HG03039 (cell line): ENCODE data around the gene COL21A1.

Source experiments
- ATAC-seq: cut with Tn5 transposase; IDR thresholded peaks from one replicate; pipeline ENCODE4 v1.9.1; 2021; ENCODE audit warnings: mild to moderate bottlenecking, moderate library complexity; ENCODE audit not compliant: unreplicated experiment

Gene COL21A1

DNA sequence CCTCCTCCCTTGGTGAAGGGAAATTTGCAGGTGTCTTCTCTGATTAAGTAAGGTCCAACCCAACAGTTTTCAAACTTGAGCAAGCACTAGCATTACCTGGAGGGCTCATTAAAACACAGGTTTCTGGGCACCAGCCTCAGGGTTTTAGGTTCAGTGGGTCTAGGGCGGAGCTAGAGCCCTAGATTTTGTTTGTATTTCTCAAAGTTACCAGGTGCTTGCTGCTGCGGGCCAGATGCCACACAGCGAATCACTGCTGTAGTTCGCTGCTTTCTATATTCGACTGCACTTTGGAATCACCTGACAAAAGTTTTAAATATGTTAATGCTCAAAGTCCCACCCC lies 869 bp downstream of the COL21A1 start:
- ATAC-seq, result no peak

DNA sequence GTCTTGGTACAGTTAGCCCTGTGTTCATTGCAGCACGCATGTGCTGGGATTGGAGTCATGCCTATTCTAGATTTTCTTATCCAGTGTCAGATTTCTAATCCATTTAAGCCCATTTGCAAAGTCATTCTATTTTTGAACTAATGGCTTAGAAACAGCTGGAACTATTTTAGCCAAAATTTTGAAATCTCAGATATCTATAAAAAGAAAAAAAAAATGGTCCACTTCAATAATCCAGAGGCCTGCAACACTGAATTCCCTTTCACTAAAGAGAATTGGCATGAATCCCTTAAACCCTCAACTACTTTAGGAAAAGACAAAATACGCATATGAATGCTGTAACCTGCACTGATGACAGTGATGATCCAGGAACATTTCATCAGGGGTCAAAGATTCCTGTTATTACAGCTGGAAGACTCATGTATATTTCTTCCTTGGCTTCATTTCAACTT lies 1.5 kb downstream of the COL21A1 start:
- no peak for ATAC-seq

DNA sequence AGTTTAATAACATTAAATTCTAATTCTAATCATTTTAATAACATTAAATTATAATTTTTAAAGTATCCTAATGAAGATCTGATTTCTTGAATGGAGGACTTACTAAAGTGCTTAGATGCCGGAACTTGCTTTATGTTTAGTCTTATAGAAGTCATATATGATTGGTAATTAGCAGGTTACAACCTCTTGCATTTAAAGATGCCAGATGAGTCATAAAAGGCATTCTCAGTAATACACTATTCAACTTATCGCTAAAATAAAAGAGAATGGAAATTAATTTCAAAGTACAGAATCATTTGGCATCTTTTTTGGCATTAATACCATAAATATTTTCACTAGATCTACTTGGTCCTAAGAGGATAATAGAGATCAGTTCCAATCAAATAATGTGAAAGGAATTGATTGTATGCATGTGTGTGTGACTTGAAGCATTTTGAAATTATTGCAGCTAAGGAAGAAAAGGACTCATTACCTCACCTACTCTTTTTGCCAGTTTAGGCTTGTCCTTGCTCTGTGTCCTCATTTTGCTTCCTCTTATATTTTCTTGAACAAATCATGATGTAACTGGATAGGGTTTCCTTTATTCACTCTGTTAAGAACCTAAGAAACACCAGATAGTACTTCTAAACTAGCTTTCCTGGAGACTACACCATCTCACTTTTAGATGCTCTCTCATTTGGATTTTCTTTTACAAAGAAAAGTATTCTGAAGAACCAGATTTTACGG lies 2.7 kb downstream of the COL21A1 start:
- ATAC-seq, result no peak

DNA sequence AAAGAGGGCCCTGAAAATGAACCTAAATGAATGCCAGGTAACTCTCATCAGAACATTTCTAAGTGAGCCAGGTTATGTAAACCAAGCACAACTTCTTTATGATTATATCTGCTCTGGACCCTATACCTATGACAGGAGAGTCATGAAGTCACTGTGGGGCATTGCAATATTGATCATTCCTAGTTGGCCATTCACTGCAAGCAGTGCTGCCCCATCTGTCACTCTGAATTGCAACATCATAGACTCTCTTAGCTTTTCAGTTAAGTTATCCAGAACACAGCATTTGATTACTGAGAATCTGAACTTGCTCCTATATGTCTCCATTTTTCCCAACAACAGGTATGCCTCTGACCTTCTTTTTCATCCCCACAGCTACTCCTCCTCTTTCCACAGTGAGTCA lies 3.3 kb downstream of the COL21A1 start:
- ATAC-seq, result no peak

DNA sequence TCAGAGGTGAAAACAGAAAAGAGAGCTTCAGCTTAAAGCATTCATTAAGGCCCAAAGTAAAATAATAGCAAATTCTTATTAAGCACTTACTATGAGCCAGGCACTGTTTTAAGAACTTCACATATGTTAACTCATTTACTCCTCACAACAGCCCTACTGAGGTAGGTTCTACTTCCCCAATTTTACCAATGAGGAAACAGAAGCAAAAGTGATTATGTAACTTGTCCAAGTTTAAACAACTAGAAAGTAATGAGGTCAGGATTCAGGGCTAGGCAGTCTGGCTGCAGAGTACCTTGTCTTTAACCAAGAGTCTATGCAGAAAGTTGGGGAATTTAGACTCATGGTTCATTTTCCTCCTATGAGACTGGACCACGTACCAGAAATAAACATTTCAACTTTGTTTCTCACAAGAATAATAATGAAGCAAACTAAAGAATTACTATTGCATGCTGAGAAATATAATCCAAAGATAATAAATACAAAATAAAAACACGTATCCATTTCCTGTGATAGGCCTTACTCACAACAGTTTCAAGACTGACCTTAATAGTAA lies 3.8 kb downstream of the COL21A1 start:
- ATAC-seq, result no peak

DNA sequence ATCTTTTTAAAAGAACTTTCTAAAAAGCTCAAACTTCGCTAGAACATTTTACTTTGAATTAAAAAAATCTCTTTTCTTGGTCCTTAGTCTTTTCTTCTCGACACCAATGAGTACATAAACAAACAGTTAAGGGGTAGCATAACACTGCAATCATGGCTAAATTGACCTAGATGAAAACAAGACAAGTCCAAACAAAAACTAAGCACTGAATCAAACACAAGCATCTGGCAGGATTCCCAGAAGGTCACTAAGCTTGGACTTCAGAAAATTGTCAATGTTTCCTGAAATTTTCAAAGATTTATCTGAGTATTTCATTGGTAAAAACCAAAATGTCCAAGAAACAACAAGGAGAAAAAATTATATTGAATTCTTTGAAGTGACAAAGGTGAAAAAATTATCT lies 5.0 kb downstream of the COL21A1 start:
- no peak for ATAC-seq

DNA sequence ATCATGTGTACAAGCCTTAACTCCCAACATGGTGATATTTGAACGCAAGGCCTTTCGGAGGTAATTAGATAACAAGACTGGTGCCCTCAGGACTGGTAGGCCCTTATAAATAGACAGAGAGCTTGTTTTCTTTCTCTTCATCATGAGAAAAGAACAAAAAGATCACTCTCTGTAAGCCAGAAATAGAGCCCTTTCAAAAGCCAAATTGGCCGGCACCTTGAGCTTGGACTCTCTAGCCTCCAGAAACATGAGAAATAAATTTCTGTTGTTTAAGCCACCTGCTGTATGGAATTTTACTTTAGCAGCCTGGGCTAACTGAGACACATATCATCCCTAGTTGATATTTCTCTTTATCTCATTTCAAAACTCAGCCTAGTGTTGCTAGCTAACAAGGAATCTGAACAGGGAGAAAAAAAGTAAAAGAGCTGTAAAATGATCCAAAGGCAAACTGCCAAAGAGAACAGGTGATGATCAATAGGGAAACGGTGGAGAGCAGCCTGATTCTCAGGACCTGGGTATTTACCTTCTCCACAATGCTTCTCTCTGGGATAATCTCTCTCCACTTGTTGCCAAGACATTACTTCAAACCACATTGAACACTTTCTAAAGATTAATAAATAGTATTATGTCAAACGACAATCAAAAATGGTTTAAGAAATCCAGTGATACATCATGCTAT lies 6.1 kb downstream of the COL21A1 start:
- ATAC-seq, result no peak

DNA sequence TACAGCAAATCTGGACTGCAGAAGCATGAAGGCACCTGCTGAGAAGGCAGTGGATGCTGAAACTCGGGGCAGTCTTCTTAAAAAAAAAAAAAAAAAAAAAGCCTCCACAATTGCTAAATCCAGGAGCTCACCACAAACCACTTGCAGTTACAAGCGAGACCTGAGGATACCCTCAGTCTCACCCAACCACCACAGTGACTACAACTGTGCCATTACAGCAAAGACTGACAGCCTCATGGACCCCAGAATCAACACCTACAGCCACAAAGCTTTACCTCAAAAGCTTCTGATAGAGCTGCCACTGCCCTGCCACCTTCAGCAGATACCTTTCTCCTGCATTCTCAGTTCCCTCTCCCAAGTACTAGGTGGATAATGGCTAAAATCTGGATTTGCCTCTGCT lies 9.0 kb downstream of the COL21A1 start:
- ATAC-seq, result no peak

DNA sequence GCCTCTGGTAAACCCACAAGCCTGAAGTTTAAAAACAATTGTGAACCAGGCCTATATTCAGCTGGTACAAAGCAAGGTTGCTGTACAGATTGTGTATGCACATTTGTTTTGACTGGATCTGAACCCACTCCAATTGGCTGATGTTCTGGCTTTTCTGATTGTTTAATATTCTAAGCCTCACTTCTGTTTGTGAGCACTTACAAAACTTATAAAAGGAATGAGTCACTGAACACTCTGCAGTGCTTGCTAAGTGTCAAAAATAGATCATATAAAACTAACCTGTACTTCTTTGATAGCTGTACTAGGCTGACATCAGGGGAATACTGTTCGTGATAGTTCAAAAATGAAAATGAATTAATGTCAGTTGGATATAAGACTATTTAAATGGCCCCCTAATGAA lies 12.1 kb downstream of the COL21A1 start:
- no peak for ATAC-seq

DNA sequence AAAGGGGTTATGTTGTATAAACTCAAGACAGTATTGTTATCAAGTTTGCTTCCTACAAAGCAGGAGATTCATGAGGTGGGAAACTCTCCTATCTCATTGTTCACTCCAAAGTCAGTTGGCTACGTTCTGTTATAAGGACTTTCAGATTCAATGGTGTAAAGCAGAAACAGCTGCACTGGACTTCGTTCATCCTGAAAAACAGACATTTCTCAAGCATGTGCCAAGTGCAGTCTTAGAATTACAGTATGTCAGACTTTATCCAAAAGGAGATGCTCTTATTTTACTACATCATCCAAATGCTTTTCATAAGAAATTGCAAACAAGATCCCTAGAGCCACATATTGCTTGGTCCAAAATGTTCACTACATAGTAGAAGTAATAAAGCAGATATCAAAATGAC lies 14.9 kb downstream of the COL21A1 start:
- ATAC-seq, result no peak

DNA sequence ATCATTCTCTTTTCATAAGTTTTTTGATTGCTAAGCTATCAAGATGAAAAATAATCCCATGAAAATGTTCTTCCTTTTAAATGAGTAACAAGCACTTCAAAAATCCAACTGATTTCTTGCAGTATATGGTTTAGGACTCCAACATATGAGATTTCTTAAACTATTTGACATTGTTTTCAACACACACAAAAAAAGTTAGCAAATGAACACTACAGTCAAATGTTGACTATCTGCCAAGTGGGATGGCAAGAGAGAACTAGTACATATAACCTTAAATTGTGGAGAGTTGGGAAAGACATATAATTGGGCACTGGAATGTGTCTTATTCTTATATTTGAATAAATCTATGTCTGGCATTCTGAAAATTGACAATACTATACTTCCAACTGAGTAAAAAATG lies 15.6 kb downstream of the COL21A1 start:
- no peak for ATAC-seq

DNA sequence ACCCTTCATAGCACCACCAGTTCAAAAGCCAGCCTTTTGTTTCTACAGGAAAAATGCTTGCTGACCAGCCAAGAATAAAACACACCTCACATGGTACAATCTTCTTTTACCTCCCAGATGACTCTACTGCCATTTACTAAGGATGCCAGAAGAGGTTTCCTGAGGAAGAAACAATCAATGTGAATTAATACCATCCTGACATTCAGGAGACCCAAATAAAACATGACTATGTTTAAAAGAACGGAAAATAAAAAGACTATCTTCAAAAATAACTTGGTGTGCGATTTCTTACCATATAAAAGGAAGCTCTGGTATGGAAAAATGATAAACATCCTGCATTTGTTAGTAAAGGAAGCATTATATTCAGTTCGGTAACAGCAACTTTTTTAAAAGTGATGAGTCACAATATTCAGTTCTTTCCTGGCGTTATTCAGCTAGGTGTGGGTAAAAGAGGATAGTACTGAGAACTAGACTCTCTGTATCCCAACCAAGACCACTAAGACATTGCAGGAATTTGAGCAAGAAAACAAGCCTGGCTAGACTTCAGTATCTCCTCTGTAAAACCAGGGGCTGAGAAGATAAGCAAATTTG lies 16.3 kb downstream of the COL21A1 start:
- no peak for ATAC-seq

DNA sequence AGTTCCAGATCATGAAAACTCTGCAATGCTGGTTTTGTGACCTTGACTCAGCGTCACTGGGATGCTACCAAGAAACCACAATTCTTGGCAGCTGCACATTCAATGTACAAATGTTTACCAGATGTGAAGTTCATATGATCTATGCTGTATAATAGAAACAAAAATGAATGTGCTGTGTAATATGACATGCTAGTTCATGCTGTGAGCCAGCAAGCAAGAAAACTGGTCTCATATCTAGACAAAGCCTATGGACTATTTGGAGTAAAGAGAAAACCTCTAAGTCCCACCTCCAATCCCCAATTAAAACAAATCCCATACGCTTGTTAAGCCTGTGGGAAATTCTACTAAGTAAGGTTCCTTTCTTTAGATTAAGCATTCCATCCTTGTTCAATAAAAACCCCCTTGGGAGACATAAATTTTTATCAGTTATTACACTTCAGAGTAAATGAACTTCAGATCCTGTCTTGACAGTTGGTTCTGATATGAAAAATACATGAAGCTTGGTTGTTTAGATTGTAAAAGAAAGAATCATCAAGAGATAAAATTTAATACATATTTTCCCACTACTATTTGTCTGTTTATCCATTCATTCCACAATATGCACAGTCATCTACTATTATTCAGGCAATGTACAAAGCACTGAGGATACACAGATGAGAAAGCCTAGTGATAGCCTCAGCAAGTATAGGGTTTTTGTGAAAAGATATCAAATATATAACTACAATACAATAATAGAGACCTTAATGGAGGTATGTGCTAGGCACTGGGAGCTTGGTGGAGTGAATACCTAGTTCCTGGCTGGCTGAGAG lies 20.1 kb downstream of the COL21A1 start:
- no peak for ATAC-seq

DNA sequence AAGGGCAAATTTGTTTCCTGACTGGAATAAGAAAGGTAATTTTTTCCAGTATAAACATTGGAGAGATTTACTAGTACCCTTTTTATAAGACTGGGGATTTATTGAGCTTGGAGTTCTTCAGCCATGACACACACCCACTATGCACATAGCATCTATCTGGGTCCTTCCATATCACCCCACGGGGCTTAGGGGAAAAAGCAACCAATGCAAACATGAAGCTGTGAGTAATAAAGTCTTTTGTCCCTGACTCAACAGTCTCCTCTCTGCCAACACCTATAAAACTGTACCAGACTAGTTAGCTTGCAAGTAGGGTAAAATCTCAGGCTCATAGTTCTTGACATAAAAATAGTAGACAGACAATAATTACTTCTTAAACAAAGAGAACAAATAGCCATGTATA lies 23.4 kb downstream of the COL21A1 start:
- ATAC-seq, result no peak

DNA sequence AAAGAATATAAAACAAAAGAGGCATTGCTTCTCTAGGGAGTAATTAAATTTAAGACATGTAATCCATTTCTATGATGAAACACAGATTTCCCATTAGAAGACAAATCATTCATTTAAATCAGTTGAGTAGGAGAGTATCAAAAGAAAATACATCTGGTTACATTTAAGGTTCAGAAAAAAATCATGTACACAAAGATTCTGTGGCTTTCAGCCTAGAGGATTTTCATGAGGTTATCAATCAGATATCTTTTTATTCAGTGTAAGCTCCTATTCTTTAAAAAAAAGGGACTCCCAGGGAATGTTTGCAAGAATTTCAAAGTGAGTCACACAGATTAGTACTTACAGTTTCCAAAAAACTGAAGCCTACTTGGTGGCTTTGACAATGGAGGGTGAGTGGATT lies 24.9 kb downstream of the COL21A1 start:
- no peak for ATAC-seq

DNA sequence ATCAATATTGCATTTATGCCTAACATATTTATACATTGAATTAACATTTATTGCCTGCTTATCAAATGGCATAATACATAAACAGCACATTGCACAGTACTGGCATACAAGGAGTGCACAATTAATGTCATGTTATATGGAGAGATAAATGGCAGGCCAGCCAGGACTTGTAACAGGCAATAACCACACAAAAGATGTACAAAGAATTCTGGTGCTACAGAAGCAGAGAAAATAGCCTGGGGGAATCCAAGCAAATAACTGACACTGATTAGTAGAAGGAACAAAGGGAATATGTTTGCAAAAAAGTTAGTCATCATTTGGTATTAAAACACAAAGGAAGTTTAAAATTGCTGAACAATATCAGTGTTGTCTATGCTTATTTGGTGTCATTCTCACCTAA lies 27.3 kb downstream of the COL21A1 start:
- ATAC-seq, result no peak

DNA sequence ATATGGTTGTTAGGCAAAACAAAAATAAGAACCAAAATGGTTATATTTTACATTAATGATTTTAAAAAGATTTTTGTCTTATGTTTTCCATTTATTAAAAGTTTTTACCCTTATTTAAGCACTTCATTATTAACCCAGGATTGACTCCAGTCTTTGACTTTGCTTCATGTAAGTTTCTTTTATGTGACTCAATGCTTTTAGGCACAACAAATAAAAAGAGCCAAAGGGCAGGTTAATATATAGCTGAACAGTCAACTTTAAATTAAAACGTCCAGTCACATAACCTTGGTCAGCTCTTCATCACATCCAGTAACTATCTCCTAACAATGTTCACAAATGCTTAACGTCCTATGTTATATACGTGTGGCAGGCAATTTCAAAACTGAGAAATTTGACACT lies 32.7 kb downstream of the COL21A1 start:
- no peak for ATAC-seq

DNA sequence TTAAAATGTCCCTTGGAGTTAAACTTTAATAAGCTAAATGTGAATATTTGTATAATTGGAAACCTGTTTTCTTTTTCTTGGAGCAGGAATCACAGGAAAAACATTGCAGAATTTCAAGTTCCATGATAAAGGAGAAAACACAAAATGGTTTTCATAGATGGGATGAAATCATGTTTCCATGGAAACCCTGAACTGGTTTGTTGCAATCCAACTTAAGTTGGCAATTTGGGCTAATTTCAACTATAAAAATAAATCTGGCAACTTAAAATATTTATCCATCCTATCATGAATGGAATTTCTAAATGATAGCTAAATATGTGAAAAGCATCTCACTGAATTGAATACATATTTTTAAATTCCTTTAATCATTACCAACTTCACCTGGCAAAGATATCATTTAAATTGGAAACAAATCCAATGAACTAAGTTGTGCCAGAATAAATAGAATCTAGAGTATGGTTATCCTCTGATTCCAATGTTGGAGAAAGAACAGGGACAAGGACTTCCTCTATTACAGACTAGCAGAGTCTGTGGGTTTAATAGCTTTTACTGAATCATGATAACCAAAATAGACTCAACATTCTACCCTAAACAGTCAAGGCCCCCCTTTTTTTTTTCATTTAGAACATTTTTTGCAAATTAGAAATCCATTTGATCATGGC lies 33.2 kb downstream of the COL21A1 start:
- no peak for ATAC-seq

DNA sequence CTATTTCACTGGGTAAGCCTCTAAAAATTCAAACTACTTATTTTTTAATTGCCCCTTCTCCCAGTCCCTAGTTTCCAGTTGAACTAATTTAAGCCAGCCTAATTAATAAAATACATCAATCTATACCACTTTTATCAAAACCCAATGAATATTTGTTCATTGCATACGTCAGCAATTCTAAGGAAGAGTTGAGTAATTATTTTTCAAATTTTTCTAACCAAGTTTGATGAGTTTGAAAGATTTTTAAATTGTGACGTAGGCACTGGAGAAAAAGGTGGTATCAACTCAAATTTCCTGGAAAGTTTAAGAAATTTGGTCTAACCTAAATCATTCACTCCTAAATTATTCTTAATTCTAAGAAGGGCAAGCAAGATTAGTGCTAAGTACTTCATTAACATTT lies 35.7 kb downstream of the COL21A1 start:
- ATAC-seq, result no peak

DNA sequence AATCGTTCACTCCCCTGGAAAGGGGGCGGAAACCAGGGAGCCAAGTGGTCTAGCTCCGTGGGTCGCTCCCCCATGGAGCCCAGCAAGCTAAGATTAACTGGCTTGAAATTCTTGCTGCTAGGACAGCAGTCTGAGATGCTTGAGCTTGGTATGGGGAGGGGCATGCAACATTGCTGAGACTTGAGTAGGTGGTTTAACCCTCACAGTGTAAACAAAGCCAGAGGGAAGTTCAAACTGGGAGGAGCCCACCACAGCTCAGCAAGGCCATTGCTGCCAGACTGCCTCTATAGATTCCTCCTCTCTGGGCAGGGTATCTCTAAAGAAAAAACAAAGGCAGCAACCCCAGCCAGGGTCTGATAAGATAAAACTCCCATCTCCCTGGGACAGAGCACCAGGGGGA lies 43.2 kb downstream of the COL21A1 start:
- ATAC-seq, result no peak

DNA sequence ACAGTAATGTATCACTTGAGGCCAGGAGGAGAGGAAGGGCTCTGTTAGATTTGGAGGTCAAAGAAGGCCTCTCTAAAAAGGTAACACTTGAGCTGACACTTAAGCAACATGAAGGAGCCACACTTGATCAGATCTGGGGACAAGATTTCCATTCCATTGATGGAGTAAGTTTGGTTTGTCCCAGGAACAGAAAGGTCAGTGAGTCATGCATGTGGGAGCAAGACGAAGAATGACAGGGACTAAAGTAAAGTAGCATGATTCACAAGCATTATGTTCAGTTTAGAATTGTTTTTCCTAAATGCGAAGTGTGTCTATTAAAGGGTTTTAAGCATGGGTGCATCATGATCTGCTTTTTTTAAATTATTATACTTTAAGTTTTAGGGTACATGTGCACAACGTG lies 47.4 kb downstream of the COL21A1 start:
- no peak for ATAC-seq
